ENCODE measurements around the gene RIT1.
"Not testable (repeated sequence)": the region's sequence is repeated elsewhere in the genome, so short reads cannot be mapped to it uniquely, and the experiment has no call there.

The RIT1 gene

DNA sequence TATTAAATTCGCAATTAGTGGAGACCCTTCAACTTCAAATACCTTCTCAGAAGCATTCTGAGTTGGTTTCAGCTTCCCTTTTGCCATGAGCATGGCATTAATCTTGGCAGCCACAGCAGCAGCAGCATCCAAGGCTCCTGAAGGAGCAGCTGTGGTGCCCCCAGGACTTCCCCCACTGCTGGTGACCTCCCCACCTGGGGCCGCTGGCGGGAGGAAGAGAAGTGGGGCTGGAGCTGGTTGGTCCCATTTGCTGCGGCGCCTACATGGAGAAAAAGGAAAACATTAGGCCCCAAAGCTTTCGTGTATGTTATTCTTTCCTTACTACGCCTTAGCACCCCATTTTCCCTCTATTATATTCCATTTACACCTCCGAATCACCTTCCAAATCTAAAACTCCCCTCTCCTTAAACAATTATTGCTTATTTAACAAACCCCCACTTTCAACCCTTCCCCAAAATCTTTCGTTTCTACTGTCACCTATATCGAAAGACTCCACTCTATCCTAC is 22.5 kb upstream of the RIT1 start:
- DNase-seq, result no peak

DNA sequence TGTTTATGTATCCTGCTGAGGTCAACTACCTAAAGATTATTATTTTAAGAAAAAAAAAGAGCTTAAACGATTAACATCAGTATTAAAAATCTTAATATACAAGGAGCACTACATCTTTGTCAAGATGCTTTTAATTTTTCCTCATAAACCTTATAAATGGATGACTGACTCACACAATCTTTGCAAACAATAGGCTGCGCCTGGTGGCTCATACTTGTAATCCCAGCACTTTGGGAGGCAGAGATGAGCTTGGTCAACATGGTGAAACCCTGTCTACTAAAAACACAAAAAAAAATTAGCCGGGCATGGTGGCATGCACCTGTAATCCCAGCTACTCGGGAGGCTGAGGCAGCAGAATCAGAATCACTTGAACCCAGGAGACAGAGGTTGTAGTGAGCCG is 21.3 kb upstream of the RIT1 start:
- DNase-seq, result no peak

DNA sequence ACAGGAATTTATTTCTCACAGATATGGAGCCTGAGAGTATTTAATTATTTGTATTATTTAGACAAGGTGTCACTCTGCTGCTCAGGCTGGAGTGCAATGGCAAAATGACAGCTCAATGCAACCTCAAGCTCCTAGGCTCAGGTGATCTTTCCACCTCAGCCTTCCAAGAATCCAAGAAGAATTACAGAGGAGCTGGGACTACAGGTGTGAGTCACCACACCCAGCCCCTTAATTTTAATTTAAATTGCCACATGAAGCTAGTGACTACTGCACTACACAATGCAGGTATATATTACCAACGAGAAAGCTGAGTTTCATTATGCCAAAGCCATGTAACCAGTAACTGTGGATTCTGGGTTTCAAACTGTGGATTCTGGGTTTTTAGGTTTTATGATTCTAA is 20.9 kb upstream of the RIT1 start:
- no peak for DNase-seq

DNA sequence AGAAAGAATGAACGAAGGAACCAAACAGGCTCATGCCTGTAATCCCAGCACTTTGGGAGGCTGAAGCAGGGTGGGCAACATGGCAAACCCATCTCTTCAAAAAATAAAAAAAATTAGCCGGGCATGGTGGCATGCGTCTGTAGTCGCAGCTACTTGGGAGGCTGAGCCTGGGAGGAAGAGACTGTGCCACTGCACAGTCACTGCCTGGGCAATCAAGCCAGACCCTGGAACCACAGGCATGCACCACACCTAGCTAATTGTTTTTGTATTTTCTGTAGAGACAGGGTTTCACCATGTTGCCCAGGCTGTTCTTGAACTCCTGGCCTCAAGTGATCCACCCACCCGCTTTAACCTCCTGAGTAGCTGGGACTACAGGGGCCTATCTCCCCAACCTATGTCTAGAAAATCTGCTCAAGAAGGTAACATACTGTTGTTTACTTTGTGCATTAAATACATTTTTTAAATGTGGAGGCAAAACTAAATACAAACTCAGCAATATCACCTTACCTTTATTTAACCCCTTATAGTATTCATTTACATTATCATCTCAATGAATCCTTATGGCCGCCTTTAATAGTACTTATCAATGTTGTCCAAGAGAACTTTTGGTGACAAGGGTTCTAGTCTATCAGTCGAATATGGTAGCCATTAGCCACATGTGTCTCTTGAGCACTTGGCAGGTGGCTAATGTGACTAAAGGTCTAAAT is 20.3 kb upstream of the RIT1 start:
- no peak for DNase-seq

DNA sequence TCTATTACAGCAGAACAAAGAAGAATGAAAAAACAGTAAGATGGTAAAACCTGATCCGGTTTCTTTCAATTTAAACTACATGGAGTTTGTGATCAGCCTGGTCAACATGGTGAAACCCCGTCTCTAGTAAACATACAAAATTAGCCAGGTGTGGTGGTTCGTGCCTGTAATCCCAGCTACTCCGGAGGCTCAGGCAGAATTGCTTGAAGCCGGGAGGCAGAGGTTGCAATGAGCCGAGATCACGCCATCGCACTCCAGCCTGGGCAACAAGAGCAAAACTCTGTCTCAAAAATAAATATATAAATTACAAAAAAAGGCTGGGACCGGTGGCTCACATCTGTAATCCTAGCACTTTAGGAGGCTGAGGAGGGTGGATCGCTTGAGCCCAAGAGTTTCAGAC is 19.6 kb upstream of the RIT1 start:
- DNase-seq, result not testable (repeated sequence)

DNA sequence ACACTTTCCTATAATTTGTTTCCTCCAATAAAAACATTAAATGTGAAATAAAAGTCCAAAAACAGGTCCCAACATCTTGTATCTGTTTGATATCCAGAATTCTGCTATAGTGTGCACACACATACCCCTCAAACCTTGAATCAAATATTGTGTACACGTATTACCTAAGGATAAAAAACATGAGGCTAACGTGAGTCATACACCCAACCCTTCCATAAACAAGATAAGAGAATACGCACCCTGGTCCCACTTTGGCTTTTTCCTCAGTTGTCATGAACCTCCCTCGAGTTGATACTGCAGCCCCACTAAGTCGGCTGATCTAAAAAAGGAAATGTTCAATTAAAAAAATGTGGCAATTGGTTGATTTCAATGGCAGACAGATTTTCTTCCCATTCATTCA is 17.9 kb upstream of the RIT1 start:
- no peak for DNase-seq

DNA sequence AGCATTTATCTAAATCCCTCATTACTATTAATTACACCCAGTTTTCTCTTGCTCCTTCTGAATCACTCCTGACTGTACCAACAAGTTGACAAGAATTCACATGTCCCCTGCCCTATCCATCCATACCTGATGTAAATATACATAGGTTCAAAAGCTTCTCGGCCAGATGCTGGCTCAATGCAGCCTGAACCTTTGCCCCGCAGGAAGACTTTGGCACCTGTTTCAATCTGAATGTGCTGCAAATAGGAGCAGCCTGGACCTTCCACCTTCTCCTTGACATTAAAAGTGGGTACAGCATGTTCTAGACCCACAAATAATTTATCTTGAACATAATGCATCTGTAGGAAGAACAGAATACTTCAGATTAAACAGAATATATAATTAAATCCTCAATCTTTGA is 14.4 kb upstream of the RIT1 start:
- no peak for DNase-seq

DNA sequence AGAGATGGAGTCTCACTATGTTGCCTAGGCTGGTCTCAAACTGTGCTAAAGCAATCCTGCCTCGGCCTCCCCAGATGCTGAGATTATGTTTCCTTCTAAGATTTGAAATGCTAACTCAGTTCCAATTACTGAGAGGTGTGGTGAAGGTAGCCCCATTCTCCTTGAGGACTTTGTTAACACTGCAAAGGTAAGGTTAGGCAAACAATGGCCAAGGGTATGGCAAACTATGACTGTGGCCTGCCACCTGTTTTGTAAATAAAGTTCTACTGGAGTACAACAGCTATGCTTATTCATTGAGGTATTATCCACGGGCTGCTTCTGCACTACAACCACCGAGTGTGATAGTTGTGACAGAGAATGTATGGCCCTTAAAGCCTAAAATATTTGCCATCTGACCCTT is 9.6 kb upstream of the RIT1 start:
- no peak for DNase-seq

DNA sequence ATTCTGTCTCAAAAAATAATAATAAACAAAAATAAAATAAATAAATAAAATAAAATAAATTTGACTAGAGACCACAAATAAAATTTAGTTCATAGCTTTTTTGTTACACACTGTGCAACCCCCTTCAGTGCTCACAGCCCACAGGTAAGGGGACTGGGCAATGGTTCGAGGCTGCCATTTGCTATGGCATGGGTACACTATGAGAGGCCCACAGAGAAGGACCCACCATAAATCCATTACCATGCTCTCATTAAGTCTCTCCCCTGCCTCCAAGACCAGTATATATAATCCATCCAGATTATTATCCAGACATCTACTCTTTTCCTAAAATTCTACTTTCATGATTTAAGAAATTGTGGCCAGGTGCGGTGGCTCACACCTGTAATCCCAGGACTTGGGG is 8.7 kb upstream of the RIT1 start:
- DNase-seq, result no peak

DNA sequence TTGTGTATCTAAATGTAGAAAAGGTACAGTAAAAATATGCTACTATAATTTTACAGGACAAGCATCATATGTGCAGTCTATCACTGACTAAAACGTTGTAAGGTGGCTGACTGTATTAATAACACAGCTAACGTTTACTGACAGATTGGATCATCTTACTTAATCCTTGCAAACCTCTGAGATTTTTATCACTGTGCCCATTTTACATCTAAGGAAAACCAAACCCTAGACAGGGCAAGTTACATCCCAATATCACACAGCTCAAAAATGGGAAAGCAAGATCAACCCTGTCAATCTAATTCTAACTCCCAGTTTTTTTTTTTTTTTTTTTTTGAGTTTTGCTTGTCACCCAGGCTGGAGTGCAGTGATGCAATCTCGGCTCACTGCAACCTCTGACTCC is 7.5 kb upstream of the RIT1 start:
- DNase-seq, result no peak

DNA sequence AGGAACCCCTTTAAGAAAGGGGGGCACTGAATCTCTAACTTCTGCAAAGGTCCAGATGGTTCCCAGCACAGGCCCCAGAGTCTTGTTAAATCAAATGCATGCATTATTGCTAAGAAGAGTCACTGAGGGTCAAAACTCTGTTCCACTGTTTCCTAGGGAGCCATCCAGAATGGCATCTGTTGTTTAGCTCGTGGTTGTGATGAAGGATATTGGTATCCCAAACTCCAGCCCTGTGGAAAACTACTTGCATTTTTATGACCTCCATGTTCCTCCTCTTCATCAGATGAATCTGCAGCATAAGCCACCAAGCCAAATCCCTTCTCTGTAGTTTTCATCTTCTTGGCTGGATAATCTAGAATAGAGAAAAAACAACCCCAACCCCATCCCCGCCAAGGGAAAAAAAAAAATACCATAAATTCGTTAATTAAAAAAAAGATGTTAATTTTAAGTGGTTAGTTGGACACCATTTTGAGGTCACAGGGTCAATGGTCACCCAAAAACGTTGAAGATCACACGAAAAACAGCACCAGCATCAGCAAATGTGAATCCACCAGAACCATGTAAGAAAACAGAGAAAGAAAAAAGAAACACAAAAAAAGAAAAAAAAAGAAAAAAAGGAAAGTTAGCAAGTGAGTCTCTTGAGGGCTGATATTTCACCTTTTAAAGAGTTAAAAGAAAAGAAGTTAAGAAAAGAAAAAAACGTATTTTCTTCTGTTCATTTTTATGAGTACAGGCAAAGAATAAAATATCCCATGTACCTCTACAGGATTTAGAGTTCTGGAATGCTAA is 3.0 kb upstream of the RIT1 start:
- no peak for DNase-seq

DNA sequence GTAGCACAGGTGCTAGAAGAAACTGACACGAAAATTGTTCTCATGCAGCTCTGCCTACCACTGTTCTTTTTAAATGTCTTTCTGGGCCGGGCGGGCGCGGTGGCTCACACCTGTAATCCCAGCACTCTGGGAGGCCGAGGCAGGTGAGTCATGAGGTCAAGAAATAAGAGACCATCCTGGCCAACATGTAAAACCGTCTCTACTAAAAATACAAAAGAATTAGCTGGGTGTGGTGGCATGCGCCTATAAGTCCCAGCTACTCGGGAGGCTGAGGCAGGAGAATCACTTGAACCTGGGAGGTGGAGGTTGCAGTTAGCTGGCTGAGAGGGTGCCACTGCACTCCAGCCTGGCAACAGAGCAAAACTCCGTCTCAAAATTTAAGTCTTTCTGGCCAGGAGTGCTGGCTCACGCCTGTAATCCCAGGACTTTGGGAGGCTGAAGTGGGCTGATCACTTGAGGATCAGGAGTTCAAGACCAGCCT is 947 bp upstream of the RIT1 start:
- DNase-seq, result no peak

DNA sequence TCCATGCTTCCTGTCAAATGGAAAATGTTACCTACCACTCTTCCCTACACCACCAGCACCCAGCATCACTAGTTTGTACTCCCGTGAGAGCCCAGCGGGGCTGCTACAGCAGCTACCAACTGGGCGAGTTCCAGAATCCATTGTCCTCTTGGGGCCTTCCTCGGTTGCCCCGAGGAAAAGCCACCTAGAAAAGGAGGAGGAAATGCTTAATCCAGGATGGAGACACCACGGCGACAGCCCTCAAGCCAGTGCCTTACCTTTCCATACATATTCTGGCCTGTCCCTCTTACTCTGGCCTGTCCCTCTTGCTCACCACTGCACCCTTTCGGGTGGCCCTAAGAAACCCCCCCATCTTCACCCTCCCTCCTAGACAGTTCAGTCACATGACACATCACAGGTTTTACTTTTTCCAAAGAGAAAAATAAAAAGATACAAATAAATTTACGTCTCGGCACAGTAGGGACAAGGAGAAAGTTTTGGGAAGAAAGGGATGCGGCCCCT is 478 bp downstream of the RIT1 start:
- DNase-seq, result no peak

DNA sequence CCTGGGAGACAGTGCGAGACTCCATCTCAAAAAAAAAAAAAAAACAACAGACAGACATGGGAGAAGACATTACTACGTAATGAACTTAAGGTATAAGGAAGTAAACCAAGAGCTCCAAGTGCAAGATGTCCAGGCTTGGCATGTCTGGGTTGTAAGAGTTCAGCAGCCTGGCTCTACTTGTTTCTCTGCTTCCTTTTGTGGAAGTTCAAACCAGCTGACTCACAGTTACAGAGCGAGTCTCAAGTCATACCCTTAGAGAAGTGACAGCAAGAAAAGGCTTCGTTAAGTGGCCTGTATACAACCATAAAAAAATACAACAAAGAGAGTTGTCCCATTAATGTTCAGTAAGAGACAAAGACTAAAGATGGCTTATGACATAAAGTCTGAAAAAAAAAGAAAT is 1.3 kb downstream of the RIT1 start:
- DNase-seq, result no peak

DNA sequence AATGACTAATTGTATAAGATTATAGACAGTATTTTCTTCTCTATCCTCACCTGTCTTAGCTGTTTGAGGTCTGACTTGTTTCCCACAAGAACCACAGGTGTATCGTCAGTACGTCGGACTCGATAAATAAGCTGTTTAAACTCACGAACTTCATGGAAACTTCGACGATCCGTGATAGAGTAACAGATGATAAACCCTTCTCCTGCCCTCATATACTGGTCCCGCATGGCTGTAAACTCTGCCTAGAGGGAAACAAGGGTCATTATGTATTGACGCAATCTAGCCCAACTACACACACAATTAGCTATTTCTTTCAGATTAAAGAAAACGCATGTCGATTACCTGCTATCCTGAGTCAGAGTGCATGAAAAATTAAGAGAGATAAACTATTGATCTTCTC is 6.9 kb downstream of the RIT1 start:
- DNase-seq, result no peak

DNA sequence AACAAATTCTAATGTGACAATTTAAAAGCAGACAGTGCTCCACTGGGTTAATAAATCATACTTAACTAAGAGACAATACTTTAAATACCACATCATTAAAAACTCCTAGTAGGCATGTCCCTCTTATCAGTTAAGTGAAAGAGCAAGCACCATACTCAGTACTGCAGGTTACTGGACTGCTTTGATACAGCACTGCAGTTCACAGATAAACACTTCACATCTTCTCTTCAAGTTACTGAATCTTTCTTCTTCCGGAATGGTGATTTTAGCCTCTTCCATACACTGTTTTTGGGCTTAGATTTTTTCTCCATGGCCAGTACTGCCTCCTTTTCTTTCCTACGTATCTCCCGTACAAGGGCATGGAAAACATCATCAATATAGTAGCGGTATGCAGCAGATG is 11.0 kb downstream of the RIT1 start:
- no peak for DNase-seq

DNA sequence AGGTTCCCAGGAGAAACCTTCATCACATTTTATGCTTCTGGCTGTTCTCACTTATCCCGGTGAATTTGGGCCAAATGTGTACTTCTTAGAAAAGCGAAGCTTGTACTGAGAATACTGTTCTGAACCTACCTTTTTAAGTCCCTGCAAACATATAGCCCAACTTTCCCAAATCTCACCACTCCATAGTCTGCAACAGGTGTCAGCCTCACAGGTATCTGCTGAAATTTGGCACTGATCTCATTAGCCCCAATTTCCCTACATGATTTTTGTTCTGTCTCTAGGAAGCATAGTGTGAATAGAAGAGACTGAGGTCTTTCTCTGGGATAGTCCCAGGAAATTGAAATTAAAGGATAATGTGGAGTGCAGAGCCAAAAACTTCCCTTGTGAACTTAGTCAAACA is 11.5 kb downstream of the RIT1 start:
- no peak for DNase-seq

DNA sequence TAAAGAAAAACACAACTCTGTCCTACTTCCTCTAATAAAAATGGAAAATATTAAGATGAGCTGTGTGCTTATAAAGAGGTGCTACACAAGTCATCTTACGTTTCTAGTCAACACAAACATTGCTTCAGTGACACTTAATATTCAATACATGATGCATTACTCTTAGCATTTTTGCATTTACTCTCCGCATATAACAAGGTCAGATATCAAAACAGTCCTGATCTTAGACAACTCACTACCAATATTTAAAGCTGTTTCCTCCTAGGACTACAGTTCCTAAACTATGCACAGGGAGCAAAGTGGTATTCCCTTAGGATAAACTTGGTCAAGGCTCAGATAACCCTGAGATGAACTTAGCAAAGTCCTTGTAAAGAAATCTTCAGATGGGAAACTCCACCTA is 12.3 kb downstream of the RIT1 start:
- DNase-seq, result no peak

DNA sequence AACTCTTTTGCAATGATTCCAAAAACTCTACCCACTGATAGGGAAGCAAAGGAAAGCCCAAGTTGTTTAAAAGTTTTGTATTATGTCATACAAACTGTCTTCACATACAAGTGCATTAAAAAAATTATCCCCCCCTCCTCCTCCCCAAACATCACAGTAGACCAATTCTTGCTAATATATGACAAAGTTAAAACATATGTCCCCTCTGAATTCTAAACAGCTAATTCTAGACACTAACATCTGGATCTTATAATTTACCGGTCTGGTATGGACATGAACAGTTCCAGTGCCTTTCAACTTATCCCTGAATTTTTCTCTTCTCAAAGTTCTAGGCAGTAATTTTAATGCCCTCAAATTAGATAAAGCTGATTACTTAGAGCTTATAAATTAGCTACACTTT is 13.4 kb downstream of the RIT1 start:
- no peak for DNase-seq

DNA sequence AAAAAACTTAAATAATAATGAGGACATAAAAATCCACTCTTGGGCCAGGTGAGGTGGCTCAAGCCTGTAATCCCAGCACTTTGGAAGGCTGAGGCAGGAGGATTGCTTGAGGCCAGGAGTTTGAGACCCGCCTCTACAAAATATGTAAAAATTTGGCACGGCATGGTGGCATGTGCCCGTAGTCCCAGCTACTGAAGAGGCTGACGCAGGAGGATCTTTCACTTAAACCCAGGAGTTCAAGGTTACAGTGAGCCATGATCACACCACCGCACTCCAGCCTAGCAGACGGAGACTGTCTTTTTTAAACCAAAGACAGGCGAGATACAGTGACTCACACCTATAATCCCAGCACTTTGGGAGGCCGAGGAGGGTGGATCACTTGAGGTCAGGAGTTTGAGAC is 14.7 kb downstream of the RIT1 start:
- not testable (repeated sequence) for DNase-seq

DNA sequence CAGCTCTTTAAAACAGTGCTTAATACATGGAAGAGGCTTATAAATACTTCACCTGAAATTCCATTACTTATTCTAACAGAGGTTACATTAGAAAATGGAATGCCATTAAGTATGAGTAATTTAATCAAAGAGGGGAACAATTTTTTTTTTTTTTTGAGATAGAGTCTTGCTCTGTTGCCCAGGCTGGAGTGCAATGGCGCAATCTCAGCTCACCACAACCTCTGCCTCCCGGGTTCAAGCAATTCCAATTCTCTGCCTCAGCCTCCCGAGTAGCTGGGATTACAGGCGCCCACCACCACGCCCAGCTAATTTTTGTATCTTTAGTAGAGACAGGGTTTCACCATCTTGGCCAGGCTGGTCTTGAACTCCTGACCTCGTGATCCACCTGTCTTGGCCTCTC is 15.5 kb downstream of the RIT1 start:
- DNase-seq, result not testable (repeated sequence)

DNA sequence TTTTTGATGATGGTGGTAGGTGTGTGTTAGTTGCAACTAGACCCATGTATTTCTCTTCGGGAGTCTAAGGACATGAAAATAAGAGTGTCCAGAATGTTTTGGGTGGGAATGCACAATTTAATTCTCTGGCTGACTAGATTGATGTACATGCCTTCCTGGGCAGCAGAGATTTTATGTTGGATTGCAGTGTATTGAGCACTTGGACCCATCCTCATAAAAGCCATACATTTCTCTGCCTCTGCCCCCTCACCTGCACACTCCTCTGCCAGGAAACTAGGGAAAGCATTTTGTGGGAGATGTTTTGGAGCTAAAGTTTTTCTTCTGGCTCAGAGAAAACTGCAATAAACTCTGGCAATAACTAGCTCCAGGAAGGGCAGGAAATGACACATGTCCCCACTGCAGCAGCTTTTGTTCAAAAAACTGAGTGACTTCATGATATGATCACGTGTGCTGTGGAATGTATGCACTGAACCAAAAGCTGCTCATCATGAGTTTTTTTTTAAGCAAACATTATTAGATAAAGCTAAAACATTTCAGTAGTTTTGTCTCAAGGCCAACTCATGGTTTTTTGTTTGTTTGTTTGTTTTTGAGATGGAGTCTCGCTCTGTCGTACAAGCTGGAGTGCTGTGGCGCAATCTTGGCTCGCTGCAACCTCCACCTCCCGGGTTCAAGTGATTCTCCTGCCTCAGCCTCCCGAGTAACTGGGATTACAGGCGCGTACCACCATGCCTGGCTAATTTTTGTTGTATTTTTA is 17.6 kb downstream of the RIT1 start:
- DNase-seq, result no peak

DNA sequence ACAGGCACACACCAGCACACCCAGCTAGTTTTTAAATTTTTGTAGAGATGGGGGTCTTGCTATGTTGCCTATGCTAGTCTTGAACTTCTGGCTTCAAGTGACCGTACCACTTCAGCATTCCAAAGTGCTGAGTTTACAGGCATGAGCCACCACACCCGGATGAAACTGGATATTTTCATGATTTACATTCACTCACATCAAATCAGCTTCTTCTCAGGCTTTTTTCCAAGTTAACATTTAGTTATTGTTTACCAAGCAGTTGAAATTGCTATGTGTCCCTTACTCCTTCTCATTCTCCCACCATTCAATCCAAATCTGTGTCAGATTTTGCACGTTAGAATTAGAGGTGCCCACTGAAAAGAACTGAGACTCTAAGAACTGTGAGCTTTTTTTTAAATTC is 18.4 kb downstream of the RIT1 start:
- no peak for DNase-seq

DNA sequence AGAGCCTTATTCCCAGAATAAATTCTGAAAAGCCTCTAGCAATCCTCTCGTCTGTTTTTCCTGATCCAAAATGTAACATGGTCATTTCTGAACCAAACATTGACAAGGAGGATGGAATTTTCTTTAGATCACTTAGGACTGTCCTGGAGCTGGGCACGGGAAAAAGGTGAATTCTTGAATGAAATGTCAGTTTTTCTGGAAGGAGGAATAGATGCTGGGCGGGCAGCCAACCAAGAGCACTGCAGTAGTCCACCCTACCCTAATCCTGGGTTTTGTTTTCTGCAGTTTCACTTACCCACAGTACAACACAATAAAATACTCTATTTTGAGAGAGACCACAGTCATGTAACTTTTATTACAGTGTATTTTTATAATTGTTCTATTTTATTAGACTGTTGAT is 20.9 kb downstream of the RIT1 start:
- no peak for DNase-seq

Data from activated naive CD4-positive, alpha-beta T cell (primary cell).